B cell (primary cell): ENCODE results near the gene LYRM1. TPM values are rescaled to one million over a fixed set of nuclear protein-coding genes. Genes with fewer than 3 reads are reported as not detected.

ENCODE experiments used
- ATAC-seq: fragments of 200-7000 bp; cut with Tn5 transposase; one replicate; pipeline ENCODE4 v1.10.0; 2021; ENCODE audit warnings: low read depth, mild to moderate bottlenecking, moderate number of reproducible peaks, moderate library complexity
- CTCF ChIA-PET: fragments of 350-600 bp; sonication (Branson Sonifier 250); formaldehyde crosslinking; loops from one replicate; lab custom pipeline; 2021; ENCODE audit warnings: antibody characterized with exemption, inconsistent platforms; lab: Charles Lee
- POLR2A ChIA-PET: fragments of 350-600 bp; sonication (Branson Sonifier 250); formaldehyde crosslinking; loops from one replicate; lab custom pipeline; 2021; ENCODE audit warnings: antibody characterized with exemption; lab: Charles Lee
- DNase-seq: peaks from one replicate; pipeline ENCODE4 v3.0.0; 2013
- H2AFZ ChIP-seq: 2 replicates; pipeline ENCODE4 v1.6.1; 2012; ENCODE audit warnings: mild to moderate bottlenecking, low read depth, low read length; ENCODE audit not compliant: insufficient read depth, poor library complexity, severe bottlenecking
- H3K27ac ChIP-seq, 2 donors: 1 replicate in 1 of 2; 2 replicates in 1 of 2; pipeline ENCODE4 v1.5.1; 2012 to 2013; ENCODE audit warnings: low read length in 2 of 2, mild to moderate bottlenecking in 2 of 2, moderate library complexity in 1 of 2
- H3K27me3 ChIP-seq, 4 experiments: fragments of 200-600 bp in 1 of 4; sonication (generic) in 1 of 4; replicated peaks in 1 of 4; 1 replicate in 2 of 4; 2 replicates in 2 of 4; pipeline versions ENCODE4 v1.6.1 to v1.7.0; 2013 to 2016; ENCODE audit warnings: low read length in 3 of 4, mild to moderate bottlenecking in 2 of 4, mixed read lengths in 1 of 4, moderate library complexity in 1 of 4; ENCODE audit not compliant: insufficient read depth in 4 of 4, control insufficient read depth in 3 of 4; ENCODE audit errors: control extremely low read depth in 1 of 4
- H3K36me3 ChIP-seq, 2 experiments: replicated peaks in 1 of 2; 1 replicate in 1 of 2; 2 replicates in 1 of 2; pipeline versions ENCODE4 v1.6.1 to v1.7.1; 2013; ENCODE audit warnings: low read length in 1 of 2; ENCODE audit not compliant: insufficient read depth in 2 of 2, control insufficient read depth in 1 of 2; ENCODE audit errors: control extremely low read depth in 1 of 2, extremely low read depth in 1 of 2
- H3K4me1 ChIP-seq, 2 donors: fragments of 200-600 bp in 1 of 2; sonication (generic) in 1 of 2; 1 replicate in 1 of 2; 2 replicates in 1 of 2; pipeline versions ENCODE4 v1.5.1 to v1.6.1; 2013 to 2017; ENCODE audit warnings: low read length in 2 of 2; ENCODE audit not compliant: control insufficient read depth in 2 of 2, insufficient read depth in 2 of 2
- H3K4me2 ChIP-seq: replicated peaks from 2 replicates; pipeline ENCODE3; 2012; ENCODE audit warnings: mild to moderate bottlenecking, low read depth, low read length; ENCODE audit not compliant: poor library complexity, severe bottlenecking
- H3K4me3 ChIP-seq, 5 experiments: fragments of 200-600 bp in 1 of 5; sonication (generic) in 1 of 5; 1 replicate in 3 of 5; 2 replicates in 2 of 5; pipeline versions ENCODE4 v1.5.1 to v1.7.0; 2011 to 2016; ENCODE audit warnings: low read length in 4 of 5, mild to moderate bottlenecking in 4 of 5, low read depth in 2 of 5, control low read depth in 1 of 5, moderate library complexity in 1 of 5; ENCODE audit not compliant: insufficient read depth in 1 of 5; ENCODE audit errors: control extremely low read depth in 1 of 5, extremely low read depth in 1 of 5
- H3K79me2 ChIP-seq: fragments of 200-600 bp; sonication (generic); one replicate; pipeline ENCODE4 v1.6.0; 2016; ENCODE audit warnings: low read length; ENCODE audit not compliant: control insufficient read depth, insufficient read depth
- H3K9ac ChIP-seq: fragments of 200-600 bp; sonication (generic); 2 replicates; pipeline ENCODE4 v1.6.1; 2017; ENCODE audit warnings: mild to moderate bottlenecking, low read length, moderate library complexity
- H3K9me3 ChIP-seq, 3 donors: one replicate each; pipeline versions ENCODE4 v1.6.1 to v1.7.1; 2013; ENCODE audit warnings: low read length in 2 of 3; ENCODE audit not compliant: control insufficient read depth in 2 of 3, insufficient read depth in 1 of 3; ENCODE audit errors: control extremely low read depth in 1 of 3
- H4K20me1 ChIP-seq: 2 replicates; pipeline ENCODE4 v1.6.0; 2012; ENCODE audit warnings: mild to moderate bottlenecking, low read length; ENCODE audit not compliant: insufficient read depth, control insufficient read depth, poor library complexity, severe bottlenecking
- H3K27ac Mint-ChIP-seq: one replicate; pipeline ENCODE4 v1.8.0; 2021; ENCODE audit warnings: mixed read lengths
- H3K27me3 Mint-ChIP-seq: one replicate; pipeline ENCODE4 v1.8.0; 2021; ENCODE audit warnings: mixed read lengths
- H3K4me1 Mint-ChIP-seq: one replicate; pipeline ENCODE4 v1.8.0; 2021; ENCODE audit warnings: mixed read lengths
- H3K4me3 Mint-ChIP-seq: one replicate; pipeline ENCODE4 v1.8.0; 2021; ENCODE audit warnings: mixed read lengths
- H3K9me3 Mint-ChIP-seq: one replicate; pipeline ENCODE4 v1.8.0; 2022; ENCODE audit warnings: mixed read lengths; ENCODE audit not compliant: insufficient read depth
- CTCF ChIP-seq: fragments of 200-600 bp; IDR thresholded peaks from one replicate; pipeline ENCODE4 v1.8.0; 2022; ENCODE audit warnings: antibody characterized with exemption, mild to moderate bottlenecking
- EZH2 ChIP-seq: IDR thresholded peaks from 2 replicates; pipeline ENCODE4 v1.6.1; 2012; ENCODE audit warnings: borderline replicate concordance, low read depth, mild to moderate bottlenecking, moderate library complexity, low read length; ENCODE audit not compliant: insufficient read depth, poor library complexity, severe bottlenecking
- WGBS: methylation state at CpG from one replicate; pipeline ENCODE4 v1.1.5; 2013; ENCODE audit warnings: missing lambda C conversion rate; ENCODE audit not compliant: insufficient coverage; 5-methylcytosine and 5-hydroxymethylcytosine counted together
- intact Hi-C: fragments of 100-400 bp; cut with micrococcal nuclease; formaldehyde crosslinking; loops from one replicate; pipeline ENCODE4 v1.10.0; 2022
- polyA plus RNA-seq: library from polyadenylated mRNA; depleted of rRNA; stranded (reverse); fragments of >200 nt; gene quantifications from 2 replicates; pipeline ENCODE4 v1.2.3, GENCODE V29; 2012
- total RNA-seq, 2 donors: library from RNA; stranded (reverse); fragments of 120-200 nt in 1 of 2; gene quantifications; 1 replicate in 1 of 2; 2 replicates in 1 of 2; pipeline versions ENCODE4 v1.2.3 to v1.2.4, GENCODE V29; 2013 to 2022

Gene LYRM1
- total and polyA plus RNA-seq, 2 donors (not counting 1 experiment from before 2014, with no cell fraction given), result 20.0 to 21.8 TPM

- Mint-ChIP-seq H3K4me1 (peaks cover 15% of the 10 kb centered on the region), H3K27ac (no peak overlapping the region), H3K27me3 (no peaks in the 10 kb centered on the region), H3K4me3 (no peak overlapping the region), H3K9me3 (no peaks in the 10 kb centered on the region)
- no peak overlapping the region for H3K4me2 ChIP-seq
- peaks cover 5 to 13% of the 10 kb centered on the region in 2 experiments for H3K36me3 ChIP-seq
- 94% methylated on average over 3 of the region's 4 CpGs for WGBS
- no peak for TF ChIP-seq EZH2
- no peak for TF ChIP-seq CTCF
- H3K9me3 ChIP-seq, result no peaks in the 10 kb centered on the region
- no peak overlapping the region for H3K4me3 ChIP-seq
- no peaks in the 10 kb centered on the region for H3K27me3 ChIP-seq
- POLR2A ChIA-PET, result no interaction called here
- DNase-seq (no peak), ATAC-seq (no peak)
- intact Hi-C loops, result no loop called here
- H4K20me1 ChIP-seq, result no peaks in the 10 kb centered on the region
- no peak overlapping the region for H3K9ac ChIP-seq
- H3K79me2 ChIP-seq, result peaks cover 22% of the 10 kb centered on the region
- no peak overlapping the region for H2AFZ ChIP-seq
- H3K27ac ChIP-seq, result no peak overlapping the region
- CTCF ChIA-PET, result no interaction called here
- H3K4me1 ChIP-seq, result peaks cover 0 to 5% of the 10 kb centered on the region in 2 donors
These were observed 18.1 kb downstream of the LYRM1 start for GRCh38 chr16:20918486-20919239.

GRCh38 chr16:20920091-20920490, 19.5 kb downstream of the LYRM1 start:
- no peaks in the 10 kb centered on the region for H3K27me3 Mint-ChIP-seq
- Histone ChIP-seq H3K36me3 (peaks cover 10 to 16% of the 10 kb centered on the region in 2 experiments), H3K27ac (no peak overlapping the region), H2AFZ (no peak overlapping the region), H3K4me2 (no peak overlapping the region), H3K9ac (no peak overlapping the region), H3K4me1 (peaks cover 0 to 5% of the 10 kb centered on the region in 2 donors), H3K79me2 (peaks cover 15% of the 10 kb centered on the region), H4K20me1 (no peaks in the 10 kb centered on the region), H3K9me3 (no peaks in the 10 kb centered on the region), H3K27me3 (no peaks in the 10 kb centered on the region), H3K4me3 (no peak overlapping the region)
- intact Hi-C loops, result no loop called here
- no peak overlapping the region for H3K4me3 Mint-ChIP-seq
- H3K27ac Mint-ChIP-seq, result no peak overlapping the region
- ATAC-seq (no peak), DNase-seq (no peak)
- H3K4me1 Mint-ChIP-seq, result peaks cover 15% of the 10 kb centered on the region
- ChIA-PET CTCF (interaction anchor here (1.3 kb wide), 1 partner anchor 238 kb away, joined by 3 read pairs; the partner anchor contains the start of gene LDAF1), POLR2A (no interaction called here)
- TF ChIP-seq EZH2, result no peak
- TF ChIP-seq CTCF, result no peak
- no peaks in the 10 kb centered on the region for H3K9me3 Mint-ChIP-seq
- WGBS, result no CpG with 5 or more reads among the region's 5 CpGs
